ENCODE data around the gene FER1L5. TPM values are rescaled to one million over a fixed set of nuclear protein-coding genes. Genes with fewer than 3 reads are reported as not detected.

The FER1L5 gene
- total and polyA plus RNA-seq, 12 donors = 0.01 to 0.14 (median 0.07) TPM; not detected in 5

DNA sequence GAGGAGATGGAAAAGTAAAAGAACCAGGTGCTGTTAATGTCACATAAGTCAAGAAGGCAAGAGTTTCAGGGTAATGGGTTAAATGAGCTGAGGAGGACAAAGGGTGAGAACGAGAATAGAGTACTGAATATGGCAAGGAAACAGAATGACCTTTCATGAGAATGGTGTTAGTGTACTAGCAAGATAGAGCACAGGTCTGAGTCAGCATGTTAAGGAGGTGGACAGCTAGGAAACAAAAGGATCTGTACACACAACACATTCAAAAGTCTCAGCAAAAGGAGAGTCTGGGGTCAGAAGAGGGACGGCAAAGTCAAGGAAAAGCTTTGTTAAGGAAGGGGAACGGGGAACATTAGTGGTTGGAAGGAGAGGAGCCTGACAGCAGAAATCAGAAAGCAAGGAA lies 68.4 kb downstream of the FER1L5 start:
- Histone ChIP-seq H3K36me3 (peaks cover 0 to 99% (median 47%) of the 10 kb centered on the region in 9 donors), H3K27me3 (no peaks in the 10 kb centered on the region), H3K4me1 (no peaks in the 10 kb centered on the region), H3K27ac (no peak overlapping the region), H3K9me3 (no peaks in the 10 kb centered on the region), H3K4me3 (no peak overlapping the region)
- TF ChIP-seq, protein P1, sequence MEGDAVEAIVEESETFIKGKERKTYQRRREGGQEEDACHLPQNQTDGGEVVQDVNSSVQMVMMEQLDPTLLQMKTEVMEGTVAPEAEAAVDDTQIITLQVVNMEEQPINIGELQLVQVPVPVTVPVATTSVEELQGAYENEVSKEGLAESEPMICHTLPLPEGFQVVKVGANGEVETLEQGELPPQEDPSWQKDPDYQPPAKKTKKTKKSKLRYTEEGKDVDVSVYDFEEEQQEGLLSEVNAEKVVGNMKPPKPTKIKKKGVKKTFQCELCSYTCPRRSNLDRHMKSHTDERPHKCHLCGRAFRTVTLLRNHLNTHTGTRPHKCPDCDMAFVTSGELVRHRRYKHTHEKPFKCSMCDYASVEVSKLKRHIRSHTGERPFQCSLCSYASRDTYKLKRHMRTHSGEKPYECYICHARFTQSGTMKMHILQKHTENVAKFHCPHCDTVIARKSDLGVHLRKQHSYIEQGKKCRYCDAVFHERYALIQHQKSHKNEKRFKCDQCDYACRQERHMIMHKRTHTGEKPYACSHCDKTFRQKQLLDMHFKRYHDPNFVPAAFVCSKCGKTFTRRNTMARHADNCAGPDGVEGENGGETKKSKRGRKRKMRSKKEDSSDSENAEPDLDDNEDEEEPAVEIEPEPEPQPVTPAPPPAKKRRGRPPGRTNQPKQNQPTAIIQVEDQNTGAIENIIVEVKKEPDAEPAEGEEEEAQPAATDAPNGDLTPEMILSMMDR (IDR thresholded peaks at IDR 0.05) = no peak
- ATAC-seq = peak in 1 of 8 donors; percentile 48
- intact Hi-C loops (cut with DNase I) = no loop called here
- no peak for DNase-seq
- WGBS, 2 donors = 81 to 87% methylated on average over 3 of the region's 3 CpGs

DNA sequence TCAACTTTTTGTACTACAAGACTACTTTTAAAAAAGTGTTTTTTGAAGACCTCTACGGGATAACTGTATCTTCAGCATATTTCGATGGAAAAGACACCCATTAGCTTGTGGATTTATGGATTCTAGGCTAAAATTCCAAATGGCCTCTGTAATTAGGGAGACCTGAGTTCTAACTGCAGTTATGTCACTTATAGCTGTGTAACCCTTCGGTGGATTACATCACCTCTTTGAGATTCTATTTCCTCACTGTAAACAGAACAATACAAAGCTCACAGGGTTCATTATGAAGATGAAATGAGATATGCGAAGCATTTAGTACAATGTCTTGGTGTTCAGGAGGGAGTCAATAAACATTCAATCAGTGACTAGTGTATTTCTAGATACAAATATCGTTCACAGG lies 73.1 kb downstream of the FER1L5 start:
- TF ChIP-seq, protein P1 (IDR thresholded peaks at IDR 0.05) = no peak
- no peak for ATAC-seq
- DNase-seq = no peak
- intact Hi-C loops (cut with DNase I) = no loop called here
- Histone ChIP-seq H3K27ac (no peak overlapping the region), H3K4me1 (no peaks in the 10 kb centered on the region), H3K4me3 (no peak overlapping the region), H3K9me3 (no peaks in the 10 kb centered on the region), H3K27me3 (no peaks in the 10 kb centered on the region), H3K36me3 (peaks cover 0 to 97% (median 19%) of the 10 kb centered on the region in 9 donors)
- WGBS, 2 donors = 88% methylated on average over 5 of the region's 5 CpGs

DNA sequence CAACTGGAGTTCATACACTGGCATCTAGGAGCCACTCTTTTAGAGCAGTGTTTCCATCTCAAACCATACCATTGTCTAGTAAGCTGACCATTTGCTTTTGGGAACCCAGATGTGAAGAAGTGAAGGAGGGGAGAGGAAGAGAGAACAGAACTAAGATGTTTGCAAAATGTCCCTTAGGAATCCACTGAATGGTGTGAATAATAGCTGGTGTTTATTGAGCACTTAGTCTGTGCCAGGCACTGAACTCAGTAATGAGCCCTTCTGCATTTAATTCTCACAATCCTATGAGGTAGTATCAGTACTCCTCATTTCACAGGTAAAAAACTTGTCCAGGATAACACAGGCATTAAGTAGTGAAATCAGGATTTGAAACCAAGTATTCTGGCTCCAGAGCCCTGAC lies 73.8 kb downstream of the FER1L5 start:
- TF ChIP-seq, protein P1 (IDR thresholded peaks at IDR 0.05) = no peak
- DNase-seq = no peak
- Histone ChIP-seq H3K36me3 (peaks cover 0 to 93% (median 12%) of the 10 kb centered on the region in 9 donors), H3K27ac (no peak overlapping the region), H3K4me3 (no peak overlapping the region), H3K27me3 (no peaks in the 10 kb centered on the region), H3K4me1 (no peaks in the 10 kb centered on the region), H3K9me3 (no peaks in the 10 kb centered on the region)
- ATAC-seq = no peak
- intact Hi-C loops (cut with DNase I) = no loop called here

DNA sequence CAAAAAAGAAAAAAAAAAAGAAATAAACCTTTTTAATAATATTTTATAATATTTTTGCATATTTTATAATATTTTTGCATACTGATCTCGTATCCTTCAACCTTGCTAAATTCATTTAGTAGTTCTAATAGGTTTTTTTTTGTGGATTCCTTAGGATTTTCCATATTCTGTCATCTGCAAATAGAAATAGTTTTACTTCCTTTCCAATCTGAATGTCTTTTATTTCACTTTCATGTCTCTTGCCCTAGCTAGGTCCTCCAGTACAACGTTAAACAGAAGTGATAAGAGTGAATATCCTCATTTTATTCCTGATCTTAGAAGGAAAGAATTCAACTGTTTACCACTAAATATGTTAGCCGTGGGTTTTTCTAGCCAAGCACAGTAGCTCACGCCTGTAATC lies 83.6 kb downstream of the FER1L5 start:
- peaks cover 0 to 97% (median 41%) of the 10 kb centered on the region in 9 donors for H3K36me3 ChIP-seq
- intact Hi-C loops (cut with DNase I) = no loop called here
- H3K4me3 ChIP-seq = no peak overlapping the region
- H3K27me3 ChIP-seq = no peaks in the 10 kb centered on the region
- 84 to 87% methylated on average over 4 of the region's 4 CpGs for WGBS, 2 donors
- peaks cover 0 to 9% (median 0%) of the 10 kb centered on the region in 9 donors for H3K4me1 ChIP-seq
- TF ChIP-seq, protein P1 (IDR thresholded peaks at IDR 0.05) = no peak
- H3K27ac ChIP-seq = no peak overlapping the region
- H3K9me3 ChIP-seq = no peaks in the 10 kb centered on the region
- ATAC-seq = no peak
- no peak for DNase-seq
